Lower leg skin (tissue), 3 donors: ENCODE results near the gene NOG.

Experiments
- CTCF ChIP-seq, 3 donors: fragments of 450-650 bp; IDR thresholded peaks; one replicate each; pipeline ENCODE4 v1.5.1; 2016; ENCODE audit warnings: antibody characterized with exemption in 3 of 3, mild to moderate bottlenecking in 3 of 3, moderate library complexity in 2 of 3
- POLR2A ChIP-seq, 2 donors: fragments of 450-650 bp; IDR thresholded peaks; one replicate each; pipeline ENCODE4 v1.6.1; 2016 to 2017; ENCODE audit warnings: antibody characterized with exemption in 2 of 2, mild to moderate bottlenecking in 1 of 2, moderate library complexity in 1 of 2

DNA sequence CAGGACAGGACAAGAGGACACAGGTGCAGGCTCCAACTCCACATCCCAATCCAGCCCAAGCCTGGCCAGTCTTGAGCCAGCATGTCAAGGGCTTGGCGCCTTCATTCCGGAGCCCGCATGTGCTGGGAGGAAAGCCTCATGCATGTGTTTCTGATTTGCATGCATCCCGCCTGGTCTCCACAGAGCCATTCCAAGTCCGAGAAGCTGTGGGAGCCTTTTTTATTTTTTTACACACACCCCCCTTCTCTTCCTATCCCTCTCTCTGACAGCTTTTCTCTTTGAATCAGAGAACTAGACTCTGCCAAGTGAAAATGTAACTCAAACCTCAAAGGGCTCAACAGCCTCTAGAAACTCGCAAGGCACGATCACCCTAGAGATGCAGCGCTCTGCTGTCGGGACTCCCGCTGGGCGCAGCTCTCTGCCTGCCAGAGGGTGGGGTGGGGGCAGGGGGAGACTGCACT is 45.1 kb downstream of the NOG start:
- no peak for TF ChIP-seq POLR2A (IDR thresholded peaks at IDR 0.05)
- no peak for TF ChIP-seq CTCF (IDR thresholded peaks at IDR 0.05)
